Endothelial cell of umbilical vein (primary cell): ENCODE measurements around the gene LCN15. TPM values are rescaled to one million over a fixed set of nuclear protein-coding genes. Genes with fewer than 3 reads are reported as not detected.

Source experiments
- BruUV-seq: library from RNA; stranded (reverse); fragments of 400-500 nt; replicated peaks from 2 replicates; lab custom pipeline; 2021; lab: Mats Ljungman, UMichigan
- CTCF ChIA-PET: fragments of 300-600, 350-600 bp; sonication (Branson Sonifier 250); formaldehyde crosslinking; loops from one replicate; lab custom pipeline; 2021; ENCODE audit warnings: antibody characterized with exemption, inconsistent platforms; lab: Charles Lee
- POLR2A ChIA-PET: fragments of 300-600, 350-600 bp; sonication (Branson Sonifier 250); formaldehyde crosslinking; loops from one replicate; lab custom pipeline; 2021; ENCODE audit warnings: antibody characterized with exemption, inconsistent platforms; lab: Charles Lee
- DNase-seq: peaks from one replicate; pipeline ENCODE4 v3.0.0-alpha.2; 2011; ENCODE audit warnings: low read depth, low spot score
- FAIRE-seq: peaks from 2 replicates; lab custom pipeline; 2011; peaks lifted over from hg19 to GRCh38; lab: Jason Lieb, UNC
- H2AFZ ChIP-seq: 2 replicates; pipeline ENCODE4 v1.6.0; 2012; ENCODE audit warnings: low read depth, low read length, control low read depth, inconsistent platforms
- H3K27ac ChIP-seq: 2 replicates; pipeline ENCODE4 v1.5.1; 2011; ENCODE audit warnings: low read depth, mild to moderate bottlenecking, control low read depth, low read length, moderate library complexity; ENCODE audit not compliant: insufficient read depth
- H3K27me3 ChIP-seq, 2 experiments: 2 replicates each; pipeline versions ENCODE4 v1.6.0 to v1.6.1; 2011; ENCODE audit warnings: low read length in 2 of 2, mixed read lengths in 1 of 2; ENCODE audit not compliant: control insufficient read depth in 2 of 2, insufficient read depth in 2 of 2
- H3K36me3 ChIP-seq, 2 experiments: 2 replicates in 1 of 2; 3 replicates in 1 of 2; pipeline ENCODE4 v1.5.1; 2011; ENCODE audit warnings: low read length in 2 of 2, mild to moderate bottlenecking in 1 of 2, moderate library complexity in 1 of 2; ENCODE audit not compliant: control insufficient read depth in 2 of 2, insufficient read depth in 2 of 2; ENCODE audit errors: extremely low read depth in 1 of 2
- H3K4me1 ChIP-seq: 3 replicates; pipeline ENCODE4 v1.5.1; 2011; ENCODE audit warnings: mild to moderate bottlenecking, low read length; ENCODE audit not compliant: control insufficient read depth, insufficient read depth; ENCODE audit errors: extremely low read depth
- H3K4me2 ChIP-seq: 2 replicates; pipeline ENCODE4 v1.6.1; 2011; ENCODE audit warnings: low read length, control low read depth, mixed read lengths; ENCODE audit not compliant: insufficient read depth
- H3K4me3 ChIP-seq, 3 experiments: fragments of 200-600 bp in 1 of 3; sonication (generic), shearing (Covaris generic) in 1 of 3; replicated peaks in 1 of 3; 2 replicates each; pipeline ENCODE4 v1.5.1; 2011 to 2016; ENCODE audit warnings: control low read depth in 3 of 3, low read length in 3 of 3, mild to moderate bottlenecking in 2 of 3, inconsistent platforms in 1 of 3, low read depth in 1 of 3, moderate library complexity in 1 of 3; ENCODE audit not compliant: insufficient read depth in 1 of 3
- H3K79me2 ChIP-seq: 2 replicates; pipeline ENCODE4 v1.6.0; 2012; ENCODE audit warnings: low read length, inconsistent platforms; ENCODE audit not compliant: control insufficient read depth, insufficient read depth
- H3K9ac ChIP-seq: replicated peaks from 2 replicates; pipeline ENCODE3; 2011; ENCODE audit warnings: low read length, control low read depth; ENCODE audit not compliant: insufficient read depth; ENCODE audit errors: extremely low read depth
- H3K9me1 ChIP-seq: replicated peaks from 3 replicates; pipeline ENCODE4 v1.6.0; 2011; ENCODE audit warnings: mild to moderate bottlenecking, low read length; ENCODE audit not compliant: control insufficient read depth, insufficient read depth; ENCODE audit errors: extremely low read depth
- H3K9me3 ChIP-seq: replicated peaks from 2 replicates; pipeline ENCODE4 v1.5.1; 2012; ENCODE audit warnings: low read length, inconsistent platforms; ENCODE audit not compliant: control insufficient read depth, insufficient read depth
- H4K20me1 ChIP-seq: replicated peaks from 2 replicates; pipeline ENCODE3; 2011; ENCODE audit warnings: mild to moderate bottlenecking, low read length; ENCODE audit not compliant: control insufficient read depth, insufficient read depth; ENCODE audit errors: extremely low read depth
- CTCF ChIP-seq, 2 donors: IDR thresholded peaks; 1 replicate in 1 of 2; 2 replicates in 1 of 2; pipeline ENCODE4 v1.5.1; 2011; ENCODE audit warnings: low read length in 2 of 2, mild to moderate bottlenecking in 2 of 2, moderate library complexity in 2 of 2, control low read depth in 1 of 2, inconsistent platforms in 1 of 2, low read depth in 1 of 2; ENCODE audit not compliant: insufficient read depth in 1 of 2; ENCODE audit errors: extremely low read depth in 1 of 2
- EZH2 ChIP-seq: IDR thresholded peaks from 2 replicates; pipeline ENCODE4 v1.6.1; 2012; ENCODE audit warnings: borderline replicate concordance, low read depth, mild to moderate bottlenecking, moderate library complexity, low read length, inconsistent platforms; ENCODE audit not compliant: severe bottlenecking
- FOS ChIP-seq: IDR thresholded peaks from 2 replicates; pipeline ENCODE4 v1.6.1; 2011; ENCODE audit warnings: mild to moderate bottlenecking, low read length, moderate library complexity, borderline replicate concordance; ENCODE audit not compliant: insufficient read depth
- GATA2 ChIP-seq: IDR thresholded peaks from 2 replicates; pipeline ENCODE4 v1.7.0; 2011; ENCODE audit warnings: low read depth, mild to moderate bottlenecking, moderate library complexity, mixed read lengths, low read length; ENCODE audit not compliant: insufficient read length, insufficient read depth
- JUN ChIP-seq: IDR thresholded peaks from 2 replicates; pipeline ENCODE4 v1.6.1; 2011; ENCODE audit warnings: borderline replicate concordance, low read depth; ENCODE audit not compliant: insufficient read length, insufficient read depth
- MAX ChIP-seq: IDR thresholded peaks from 2 replicates; pipeline ENCODE4 v1.6.1; 2011; ENCODE audit not compliant: insufficient read depth, insufficient read length
- MYC ChIP-seq: IDR thresholded peaks from one replicate; pipeline ENCODE4 v1.6.1; 2011; ENCODE audit warnings: mild to moderate bottlenecking, low read depth, low read length
- POLR2A ChIP-seq: IDR thresholded peaks from 2 replicates; pipeline ENCODE4 v1.6.1; 2012; ENCODE audit warnings: low read depth, mild to moderate bottlenecking, control low read depth, low read length
- POLR2AphosphoS5 ChIP-seq: IDR thresholded peaks from 2 replicates; pipeline ENCODE4 v1.6.1; 2012; ENCODE audit warnings: low read depth, mild to moderate bottlenecking, control low read depth, low read length, moderate library complexity; ENCODE audit not compliant: insufficient read depth
- dilution Hi-C: fragments of 300-500 bp; cut with MboI; formaldehyde crosslinking; loops from one replicate; pipeline ENCODE4 v1.15.0; 2019; ENCODE audit warnings: low sequenced_read_pairs; ENCODE audit not compliant: extremely low pct_ligation_motif_present
- intact Hi-C: fragments of 100-400 bp; cut with micrococcal nuclease; formaldehyde crosslinking; loops from one replicate; pipeline ENCODE4 v1.10.0; 2022
- polyA plus RNA-seq, 4 experiments: library from polyadenylated mRNA; depleted of rRNA in 3 of 4; stranded (reverse) in 3 of 4; unstranded in 1 of 4; fragments of >200 nt; gene quantifications; 2 replicates each; pipeline versions ENCODE4 v1.2.1 to v1.2.3, GENCODE V29; 2011 to 2012; ENCODE audit warnings: missing spikeins in 1 of 4
- total RNA-seq: library from RNA; stranded (reverse); gene quantifications from 2 replicates; pipeline ENCODE4 v1.2.3, GENCODE V29; 2021

LCN15 gene
- total and polyA plus RNA-seq, 2 donors (not counting 3 experiments of a cell fraction or from before 2014, with no cell fraction given) = not detected

GRCh38 chr9:136777359-136777758, 13.0 kb upstream of the LCN15 start:
- Histone ChIP-seq H3K4me2 (no peak overlapping the region), H3K9me3 (peaks cover 3% of the 10 kb centered on the region), H2AFZ (no peak overlapping the region), H3K9me1 (no peaks in the 10 kb centered on the region), H4K20me1 (no peaks in the 10 kb centered on the region), H3K27ac (no peak overlapping the region), H3K9ac (no peak overlapping the region), H3K79me2 (no peaks in the 10 kb centered on the region), H3K4me1 (no peaks in the 10 kb centered on the region), H3K27me3 (peaks cover 14 to 24% of the 10 kb centered on the region in 2 experiments), H3K36me3 (no peaks in the 10 kb centered on the region), H3K4me3 (no peak overlapping the region)
- POLR2A ChIA-PET = no interaction called here
- no TSS peak for BruUV-seq
- TF ChIP-seq POLR2AphosphoS5 = no peak
- no peak for TF ChIP-seq EZH2
- no peak for TF ChIP-seq JUN
- TF ChIP-seq CTCF (IDR thresholded peaks at IDR 0.05; ENCODE audit: extremely low read depth in 1 of 2, insufficient read depth in 1 of 2, low read depth in 1 of 2, low read length in 2 of 2) = no peak
- no peak for TF ChIP-seq MYC
- no peak for TF ChIP-seq MAX
- no peak for TF ChIP-seq FOS
- TF ChIP-seq GATA2 = no peak
- no peak for TF ChIP-seq POLR2A
- dilution Hi-C loops (no loop called here), intact Hi-C loops (no loop called here)
- no peak for FAIRE-seq
- CTCF ChIA-PET = interaction anchor here (0.8 to 2.5 kb wide), 11 partner anchors 8 to 459 kb away, joined by 3 to 17 read pairs (median 4); partner anchors contain the start of genes ABCA2 and LCN15
- no peak for DNase-seq
